GM13977 (cell line): ENCODE results near the gene FRMD4A.
"Not testable (repeated sequence)": the region's sequence is repeated elsewhere in the genome, so short reads cannot be mapped to it uniquely, and the experiment has no call there.

Source experiments
- DNase-seq: peaks from one replicate; pipeline ENCODE4 v3.0.0; 2012; ENCODE audit warnings: low spot score
- in situ Hi-C: fragments of 300-500 bp; cut with MboI; formaldehyde crosslinking; loops from one replicate; pipeline ENCODE4 v1.12.0; 2022; ENCODE audit warnings: low sequenced_read_pairs, low pct_unique_long_range_greater_than_20kb, mixed read lengths, inconsistent platforms; ENCODE audit not compliant: unreplicated experiment
- TF ChIP-seq, protein P1 (sequence below): IDR thresholded peaks from 2 replicates; pipeline ENCODE4 v1.5.1; 2012; ENCODE audit warnings: mild to moderate bottlenecking, control low read depth; ENCODE audit not compliant: insufficient read depth; ENCODE audit errors: extremely low read depth, missing control alignments

The FRMD4A gene

DNA sequence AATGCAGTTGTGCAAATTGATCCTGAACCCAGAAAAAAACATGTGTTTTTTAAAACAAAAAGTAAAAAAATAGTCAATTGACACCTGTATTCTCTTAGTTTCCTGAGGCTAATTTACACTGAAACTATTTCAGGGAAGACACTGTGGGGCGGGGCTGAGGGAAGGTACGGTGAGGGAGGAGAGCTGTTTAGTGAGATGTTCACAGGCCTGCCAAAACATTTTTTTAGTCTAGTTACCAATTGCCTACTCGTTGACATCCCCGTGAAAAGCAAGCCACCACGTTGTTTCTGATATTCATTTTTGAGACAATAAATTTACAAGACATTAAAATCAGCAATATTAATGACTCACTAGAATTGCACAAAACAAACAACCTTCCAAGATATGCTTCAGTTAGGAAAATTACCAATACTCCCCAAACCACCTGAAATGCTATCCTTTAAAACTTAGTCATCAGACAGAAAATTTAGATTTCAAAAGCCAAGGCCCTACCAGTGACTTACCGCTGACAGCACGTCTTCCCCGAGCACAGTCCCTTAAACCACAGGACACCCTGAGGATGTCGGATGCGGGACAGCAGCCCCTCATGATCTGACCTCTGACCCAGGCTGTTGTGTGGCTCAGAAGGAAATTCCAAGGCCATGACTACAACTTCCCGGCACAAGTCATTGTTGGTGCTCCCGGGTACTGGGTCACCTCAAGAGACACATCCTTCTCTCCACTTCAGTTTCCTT lies 464.8 kb downstream of the FRMD4A start:
- TF ChIP-seq, protein P1, sequence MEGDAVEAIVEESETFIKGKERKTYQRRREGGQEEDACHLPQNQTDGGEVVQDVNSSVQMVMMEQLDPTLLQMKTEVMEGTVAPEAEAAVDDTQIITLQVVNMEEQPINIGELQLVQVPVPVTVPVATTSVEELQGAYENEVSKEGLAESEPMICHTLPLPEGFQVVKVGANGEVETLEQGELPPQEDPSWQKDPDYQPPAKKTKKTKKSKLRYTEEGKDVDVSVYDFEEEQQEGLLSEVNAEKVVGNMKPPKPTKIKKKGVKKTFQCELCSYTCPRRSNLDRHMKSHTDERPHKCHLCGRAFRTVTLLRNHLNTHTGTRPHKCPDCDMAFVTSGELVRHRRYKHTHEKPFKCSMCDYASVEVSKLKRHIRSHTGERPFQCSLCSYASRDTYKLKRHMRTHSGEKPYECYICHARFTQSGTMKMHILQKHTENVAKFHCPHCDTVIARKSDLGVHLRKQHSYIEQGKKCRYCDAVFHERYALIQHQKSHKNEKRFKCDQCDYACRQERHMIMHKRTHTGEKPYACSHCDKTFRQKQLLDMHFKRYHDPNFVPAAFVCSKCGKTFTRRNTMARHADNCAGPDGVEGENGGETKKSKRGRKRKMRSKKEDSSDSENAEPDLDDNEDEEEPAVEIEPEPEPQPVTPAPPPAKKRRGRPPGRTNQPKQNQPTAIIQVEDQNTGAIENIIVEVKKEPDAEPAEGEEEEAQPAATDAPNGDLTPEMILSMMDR = no peak
- no peak for DNase-seq
- in situ Hi-C loops = no loop called here

DNA sequence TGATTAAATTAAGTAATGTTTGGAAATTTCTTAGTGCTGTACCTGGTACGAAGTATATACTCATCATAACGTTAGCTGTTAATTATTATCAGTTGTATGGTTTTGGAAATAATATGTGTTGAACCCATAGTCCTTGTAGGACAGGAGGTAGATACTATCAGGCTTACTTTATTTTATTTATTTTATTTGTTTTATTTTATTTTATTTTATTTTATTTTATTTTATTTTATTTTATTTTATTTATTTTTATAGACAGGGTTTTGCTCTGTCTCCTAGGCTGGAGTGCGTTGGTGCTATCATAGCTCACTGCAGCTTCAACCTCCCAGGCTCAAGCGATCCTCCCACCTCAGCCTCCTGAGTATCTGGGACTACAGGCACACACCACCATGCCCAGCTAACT lies 465.5 kb downstream of the FRMD4A start:
- in situ Hi-C loops, DNase-seq: not testable (repeated sequence)

DNA sequence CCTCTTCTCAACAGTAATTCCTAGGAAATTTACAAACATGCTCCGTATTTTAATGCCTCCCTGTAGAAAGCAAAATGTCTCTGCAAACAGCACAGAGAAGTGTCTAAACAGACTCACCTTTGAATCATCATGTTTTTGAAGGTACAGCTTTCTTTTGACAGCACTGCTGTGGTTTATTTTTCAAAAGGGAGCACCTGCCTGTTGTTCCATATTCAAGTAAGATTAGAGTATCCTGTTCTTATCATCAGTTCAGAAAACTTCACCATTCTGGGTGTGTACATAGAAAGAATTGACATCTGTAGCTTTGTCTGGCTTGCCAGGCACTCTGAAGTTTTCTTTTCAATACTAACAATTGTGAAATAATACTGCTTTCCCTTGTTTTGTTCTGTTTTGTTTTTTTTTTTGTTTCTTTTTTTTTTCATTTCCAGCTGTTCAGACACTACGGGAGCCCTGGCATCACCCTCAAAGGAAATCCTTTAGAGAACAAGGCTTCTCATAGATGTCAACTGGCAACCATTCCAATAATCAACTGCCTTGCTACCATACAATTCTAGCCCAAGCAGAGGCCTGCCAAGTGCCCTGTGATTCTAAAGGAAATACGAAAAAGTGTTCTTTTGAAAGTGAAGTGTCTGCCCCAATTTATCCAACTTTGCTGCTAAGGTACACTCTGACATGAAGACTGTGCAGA lies 468.0 kb downstream of the FRMD4A start:
- TF ChIP-seq, protein P1 = no peak
- in situ Hi-C loops = no loop called here
- no peak for DNase-seq

DNA sequence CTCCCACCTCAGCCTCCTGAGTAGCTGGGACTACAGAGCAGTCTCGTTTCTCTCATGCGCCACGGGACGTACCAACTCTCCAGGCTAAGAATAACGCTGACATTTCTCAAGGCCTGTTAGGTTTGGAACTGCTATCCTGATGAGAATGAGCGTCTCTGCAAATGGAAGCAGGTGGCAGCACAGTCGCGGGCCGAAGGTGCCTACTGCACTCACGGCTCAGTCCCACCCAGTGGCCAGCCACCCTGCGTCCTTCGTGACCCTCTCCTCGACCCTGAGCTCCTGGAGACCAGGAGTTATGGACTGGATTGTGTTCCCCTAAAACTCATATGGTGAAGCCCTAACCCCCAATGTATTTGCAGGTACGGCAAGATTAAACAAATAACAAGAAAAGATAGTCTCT lies 469.8 kb downstream of the FRMD4A start:
- DNase-seq = no peak
- TF ChIP-seq, protein P1 = no peak
- in situ Hi-C loops = no loop called here

DNA sequence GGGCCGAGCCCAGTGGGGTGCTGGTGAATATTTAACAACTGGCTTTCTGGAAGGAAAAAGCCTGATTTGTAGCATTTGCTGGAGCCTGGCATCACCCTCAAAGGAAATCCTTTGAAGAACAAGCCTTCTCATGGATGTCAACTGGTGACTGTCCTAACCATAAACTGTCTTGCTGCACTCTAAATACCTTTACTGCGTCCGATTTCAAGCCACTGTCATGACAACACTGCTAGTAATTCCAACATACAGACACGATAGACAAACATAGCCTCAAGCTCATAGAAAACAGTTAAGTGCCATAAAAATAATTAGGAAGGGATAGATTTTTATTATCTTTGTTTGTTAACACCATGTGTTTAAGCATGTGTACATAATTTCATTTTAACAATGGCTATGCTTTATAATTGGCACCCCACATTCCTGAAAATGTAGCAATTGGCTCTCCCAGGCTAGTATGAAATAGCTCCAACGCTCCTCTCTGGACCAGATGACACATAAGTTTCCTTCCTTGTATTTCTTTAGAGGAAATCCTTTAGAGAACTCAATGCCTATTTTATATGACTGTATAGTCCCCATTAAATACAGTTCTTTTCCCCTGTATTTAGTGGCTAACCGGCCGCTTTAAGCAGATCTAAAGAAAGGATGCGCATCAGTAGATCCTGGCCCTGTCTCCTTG lies 470.6 kb downstream of the FRMD4A start:
- TF ChIP-seq, protein P1 = no peak
- no peak for DNase-seq
- in situ Hi-C loops = no loop called here

DNA sequence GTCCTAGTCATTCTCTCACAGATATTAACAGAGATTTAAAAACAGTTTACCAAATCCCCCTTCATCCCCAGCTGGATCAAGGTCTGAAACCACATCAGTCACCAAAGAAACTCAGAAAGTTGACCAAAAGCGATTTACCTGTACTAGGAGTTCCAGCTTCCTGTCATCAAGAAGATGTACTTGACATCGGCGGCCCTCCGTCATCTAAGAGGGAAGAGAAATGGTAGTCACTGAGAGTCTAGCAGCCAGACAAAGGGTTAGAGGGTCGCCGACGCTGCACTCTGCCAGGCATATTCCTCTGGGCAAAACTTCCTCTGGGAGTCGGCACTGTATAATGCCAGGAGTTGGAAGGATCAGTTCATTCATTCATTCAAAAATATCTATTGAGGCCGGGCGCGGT lies 472.0 kb downstream of the FRMD4A start:
- in situ Hi-C loops = no loop called here
- TF ChIP-seq, protein P1 = no peak
- no peak for DNase-seq

DNA sequence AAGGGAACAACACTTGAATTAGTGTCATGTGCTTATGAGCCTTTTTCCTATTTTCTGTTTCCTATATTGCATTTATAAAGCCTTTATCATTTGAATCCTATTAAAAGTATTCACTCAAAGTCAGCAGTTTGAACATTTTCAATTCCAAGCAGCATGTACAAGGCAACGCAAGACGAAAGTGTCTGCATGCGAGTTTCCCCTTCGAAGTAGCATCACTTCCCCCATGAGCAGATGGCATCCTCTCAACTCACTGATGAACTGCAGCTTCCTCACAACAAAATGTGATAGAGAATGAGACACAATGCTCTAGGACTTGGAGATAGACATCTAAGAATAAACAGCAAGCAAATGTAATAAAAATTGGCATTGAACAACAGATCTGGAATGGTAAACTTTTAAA lies 473.3 kb downstream of the FRMD4A start:
- DNase-seq = no peak
- TF ChIP-seq, protein P1 = no peak
- in situ Hi-C loops = no loop called here
